HCT116 (cell line): ENCODE data around the gene CFAP77.

ENCODE experiments used
- CEBPB ChIP-seq: IDR thresholded peaks from 2 replicates; pipeline ENCODE4 v1.6.1; 2012; ENCODE audit warnings: low read depth
- CTCF ChIP-seq, 3 experiments: fragments of 200-600 bp in 1 of 3; sonication (generic) in 1 of 3; IDR thresholded peaks in 2 of 3; conservative IDR thresholded peaks in 1 of 3; 2 replicates each; pipeline ENCODE4 v1.5.1; 2012 to 2017; ENCODE audit warnings: low read depth in 2 of 3, low read length in 2 of 3, antibody characterized with exemption in 1 of 3, borderline replicate concordance in 1 of 3, control low read depth in 1 of 3, mild to moderate bottlenecking in 1 of 3, mixed read lengths in 1 of 3, mixed run types in 1 of 3, moderate library complexity in 1 of 3; ENCODE audit not compliant: insufficient read depth in 1 of 3
- POLR2A ChIP-seq: IDR thresholded peaks from 2 replicates; pipeline ENCODE4 v1.7.0; 2011; ENCODE audit warnings: borderline replicate concordance; ENCODE audit not compliant: insufficient read depth, insufficient read length; ENCODE audit errors: extremely low read depth
- POLR2AphosphoS5 ChIP-seq: IDR thresholded peaks from 2 replicates; pipeline ENCODE4 v1.6.1; 2011; ENCODE audit warnings: mild to moderate bottlenecking, low read depth, low read length, moderate library complexity
- RAD21 ChIP-seq: IDR thresholded peaks from 2 replicates; pipeline ENCODE4 v1.6.1; 2012; ENCODE audit warnings: low read depth, mild to moderate bottlenecking
- REST ChIP-seq: IDR thresholded peaks from 2 replicates; pipeline ENCODE4 v1.6.1; 2012; ENCODE audit warnings: low read depth
- ZNF274 ChIP-seq: fragments of 200-500 bp; sonication (Bioruptor generic); IDR thresholded peaks from 2 replicates; pipeline ENCODE4 v1.6.1; 2014; ENCODE audit warnings: mild to moderate bottlenecking, low read depth, low read length, inconsistent platforms

- TF ChIP-seq CTCF (IDR thresholded peaks at IDR 0.05 in 2 of 3, conservative IDR thresholded peaks at IDR 0.05 in 1 of 3; ENCODE audit: borderline replicate concordance in 1 of 3, insufficient read depth in 1 of 3, low read depth in 2 of 3, low read length in 2 of 3) (no peak), POLR2A (no peak), RAD21 (no peak), ZNF274 (no peak), CEBPB (no peak), REST (no peak), POLR2AphosphoS5 (no peak)
These were observed 133.9 kb downstream of the CFAP77 start for GRCh38 chr9:132543960-132544359.
